ENCODE data around the gene GLT6D1. TPM values are rescaled to one million over a fixed set of nuclear protein-coding genes. Genes with fewer than 3 reads are reported as not detected.
A peak's percentile ranks its signal among the peaks of the same experiment; 100 is the strongest.

GLT6D1 gene
- total RNA-seq, 1 donor from 2014 or later: not detected

DNA sequence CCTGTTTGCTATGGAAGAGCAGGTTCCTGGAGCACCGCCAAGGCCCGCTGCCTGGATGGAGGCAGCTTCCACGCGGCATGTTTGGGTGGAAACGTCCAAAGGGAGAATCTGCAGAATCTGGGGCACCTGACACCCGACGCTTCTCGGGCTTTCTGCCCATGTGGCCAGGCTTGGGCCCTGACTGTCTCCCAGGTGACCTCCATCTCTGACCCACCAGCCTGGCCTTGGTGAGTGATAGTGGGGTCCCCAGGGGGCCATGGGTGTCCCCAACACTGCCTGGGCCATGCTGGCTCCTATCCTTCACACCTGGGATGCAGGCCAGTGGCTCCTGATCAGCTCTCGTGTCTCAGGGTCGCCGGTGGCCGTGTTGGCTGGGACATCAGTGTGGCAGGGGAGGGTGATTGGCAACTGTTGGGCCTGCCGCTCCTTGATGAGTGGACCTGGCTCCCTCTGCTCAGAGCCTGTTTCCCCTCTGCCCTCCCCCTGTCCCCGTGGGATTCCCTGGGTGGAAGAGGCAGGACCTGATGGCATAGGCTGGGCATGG lies 34.0 kb downstream of the GLT6D1 start:
- ChIA-PET POLR2A (no interaction called here), CTCF (no interaction called here)
- no peaks in the 10 kb centered on the region for H3K9me3 Mint-ChIP-seq
- no peaks in the 10 kb centered on the region for H3K36me3 Mint-ChIP-seq (ENCODE audit: low read depth)
- ATAC-seq (ENCODE audit: low read depth) (no peak), DNase-seq (no peak)
- intact Hi-C loops (cut with micrococcal nuclease): no loop called here
- peaks cover 2% of the 10 kb centered on the region for H3K27me3 Mint-ChIP-seq
- TF ChIP-seq, protein P1, sequence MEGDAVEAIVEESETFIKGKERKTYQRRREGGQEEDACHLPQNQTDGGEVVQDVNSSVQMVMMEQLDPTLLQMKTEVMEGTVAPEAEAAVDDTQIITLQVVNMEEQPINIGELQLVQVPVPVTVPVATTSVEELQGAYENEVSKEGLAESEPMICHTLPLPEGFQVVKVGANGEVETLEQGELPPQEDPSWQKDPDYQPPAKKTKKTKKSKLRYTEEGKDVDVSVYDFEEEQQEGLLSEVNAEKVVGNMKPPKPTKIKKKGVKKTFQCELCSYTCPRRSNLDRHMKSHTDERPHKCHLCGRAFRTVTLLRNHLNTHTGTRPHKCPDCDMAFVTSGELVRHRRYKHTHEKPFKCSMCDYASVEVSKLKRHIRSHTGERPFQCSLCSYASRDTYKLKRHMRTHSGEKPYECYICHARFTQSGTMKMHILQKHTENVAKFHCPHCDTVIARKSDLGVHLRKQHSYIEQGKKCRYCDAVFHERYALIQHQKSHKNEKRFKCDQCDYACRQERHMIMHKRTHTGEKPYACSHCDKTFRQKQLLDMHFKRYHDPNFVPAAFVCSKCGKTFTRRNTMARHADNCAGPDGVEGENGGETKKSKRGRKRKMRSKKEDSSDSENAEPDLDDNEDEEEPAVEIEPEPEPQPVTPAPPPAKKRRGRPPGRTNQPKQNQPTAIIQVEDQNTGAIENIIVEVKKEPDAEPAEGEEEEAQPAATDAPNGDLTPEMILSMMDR (IDR thresholded peaks at IDR 0.05): no peak
- H3K4me1 Mint-ChIP-seq: no peaks in the 10 kb centered on the region
- no peak overlapping the region for H3K4me3 Mint-ChIP-seq
- H3K27ac Mint-ChIP-seq: no peak overlapping the region

- POLR2A ChIA-PET: no interaction called here
- Mint-ChIP-seq H3K27me3 (peaks cover 2% of the 10 kb centered on the region), H3K4me3 (no peak overlapping the region), H3K9me3 (no peaks in the 10 kb centered on the region), H3K27ac (no peak overlapping the region), H3K36me3 (ENCODE audit: low read depth) (no peaks in the 10 kb centered on the region), H3K4me1 (no peaks in the 10 kb centered on the region)
- no peak for DNase-seq
- TF ChIP-seq, protein P1 (IDR thresholded peaks at IDR 0.05): no peak
- CTCF ChIA-PET: no interaction called here
- no peak for ATAC-seq (ENCODE audit: low read depth)
- intact Hi-C loops (cut with micrococcal nuclease): no loop called here
Observed at GRCh38 chr9:135604437-135605237, 34.7 kb downstream of the GLT6D1 start.

GRCh38 chr9:135602789-135603481 lies 36.4 kb downstream of the GLT6D1 start:
- Mint-ChIP-seq H3K27me3 (peaks cover 3% of the 10 kb centered on the region), H3K36me3 (ENCODE audit: low read depth) (no peaks in the 10 kb centered on the region), H3K9me3 (no peaks in the 10 kb centered on the region), H3K4me1 (no peaks in the 10 kb centered on the region), H3K27ac (no peak overlapping the region), H3K4me3 (no peak overlapping the region)
- ChIA-PET POLR2A (no interaction called here), CTCF (no interaction called here)
- DNase-seq: peak; percentile 35
- peak; percentile 52 for ATAC-seq (ENCODE audit: low read depth)
- intact Hi-C loops (cut with micrococcal nuclease): no loop called here
- TF ChIP-seq, protein P1 (IDR thresholded peaks at IDR 0.05): no peak

- DNase-seq (no peak), ATAC-seq (ENCODE audit: low read depth) (no peak)
- Mint-ChIP-seq H3K27me3 (peaks cover 3% of the 10 kb centered on the region), H3K36me3 (ENCODE audit: low read depth) (no peaks in the 10 kb centered on the region), H3K9me3 (no peaks in the 10 kb centered on the region), H3K4me1 (no peaks in the 10 kb centered on the region), H3K4me3 (no peak overlapping the region), H3K27ac (no peak overlapping the region)
- ChIA-PET POLR2A (no interaction called here), CTCF (no interaction called here)
- intact Hi-C loops (cut with micrococcal nuclease): no loop called here
- TF ChIP-seq, protein P1 (IDR thresholded peaks at IDR 0.05): no peak
Observed at GRCh38 chr9:135601988-135602387, 37.4 kb downstream of the GLT6D1 start.

DNA sequence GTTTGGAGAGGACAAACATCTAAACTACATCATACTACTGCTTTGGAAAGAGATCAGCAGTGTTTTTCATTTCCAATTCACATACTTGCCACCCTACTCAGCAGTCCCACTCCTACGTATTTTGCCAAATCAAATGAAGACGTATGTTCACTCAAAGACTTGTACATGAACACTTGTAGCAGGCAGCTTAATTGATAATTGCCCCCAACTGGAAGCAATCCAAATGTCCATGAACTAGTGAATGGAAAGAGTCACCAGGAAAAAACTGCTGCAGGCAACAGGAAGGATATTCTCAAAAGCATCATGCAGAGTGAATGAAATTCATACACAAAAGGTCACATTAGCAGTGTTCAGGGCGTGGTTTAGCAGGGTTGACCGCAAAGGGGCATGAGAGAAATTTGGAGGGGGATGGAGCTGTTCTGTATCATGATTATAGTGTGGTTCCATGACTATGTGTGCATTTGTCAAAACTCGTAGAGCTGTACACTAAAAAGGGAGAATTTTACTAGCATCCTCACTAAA lies 39.0 kb downstream of the GLT6D1 start:
- no peak overlapping the region for H3K27ac Mint-ChIP-seq
- TF ChIP-seq, protein P1 (IDR thresholded peaks at IDR 0.05): no peak
- H3K4me1 Mint-ChIP-seq: no peaks in the 10 kb centered on the region
- ChIA-PET CTCF (no interaction called here), POLR2A (no interaction called here)
- H3K36me3 Mint-ChIP-seq (ENCODE audit: low read depth): no peaks in the 10 kb centered on the region
- no peaks in the 10 kb centered on the region for H3K9me3 Mint-ChIP-seq
- ATAC-seq (ENCODE audit: low read depth) (no peak), DNase-seq (no peak)
- H3K4me3 Mint-ChIP-seq: no peak overlapping the region
- intact Hi-C loops (cut with micrococcal nuclease): no loop called here
- H3K27me3 Mint-ChIP-seq: peaks cover 12% of the 10 kb centered on the region

All from activated B cell treated with CpG ODN at 0.5 μM for 24 hours (primary cell).